Measurements from ENCODE around the gene ANKRD11. TPM values are rescaled to one million over a fixed set of nuclear protein-coding genes. Genes with fewer than 3 reads are reported as not detected.

The ANKRD11 gene
- polyA plus RNA-seq, 6 donors from 2014 or later = 0.78 to 24.8 (median 10.1) TPM

GRCh38 chr16:89289428-89290395, 200.6 kb downstream of the ANKRD11 start:
- Mint-ChIP-seq H3K4me1 (peaks cover 10 to 13% (median 11%) of the 10 kb centered on the region in 3 donors), H3K27ac (peak overlapping the region in 3 of 6 donors; percentile 18 to 81 (median 47)), H3K36me3 (no peaks in the 10 kb centered on the region), H3K27me3 (no peaks in the 10 kb centered on the region), H3K9me3 (no peaks in the 10 kb centered on the region), H3K4me3 (peak overlapping the region in 1 of 8 donors; percentile 39)
- peak; percentile 55 for DNase-seq
- peak; percentile 94 to 95 for ATAC-seq (ENCODE audit: low read depth in 2 of 2)

GRCh38 chr16:89288966-89289365, 201.4 kb downstream of the ANKRD11 start:
- no peak for DNase-seq
- Mint-ChIP-seq H3K9me3 (no peaks in the 10 kb centered on the region), H3K36me3 (no peaks in the 10 kb centered on the region), H3K27ac (peak overlapping the region in 1 of 6 donors; percentile 7), H3K4me1 (peaks cover 10 to 13% (median 11%) of the 10 kb centered on the region in 3 donors), H3K27me3 (no peaks in the 10 kb centered on the region), H3K4me3 (no peak overlapping the region)
- ATAC-seq (ENCODE audit: low read depth in 2 of 2) = no peak

DNA sequence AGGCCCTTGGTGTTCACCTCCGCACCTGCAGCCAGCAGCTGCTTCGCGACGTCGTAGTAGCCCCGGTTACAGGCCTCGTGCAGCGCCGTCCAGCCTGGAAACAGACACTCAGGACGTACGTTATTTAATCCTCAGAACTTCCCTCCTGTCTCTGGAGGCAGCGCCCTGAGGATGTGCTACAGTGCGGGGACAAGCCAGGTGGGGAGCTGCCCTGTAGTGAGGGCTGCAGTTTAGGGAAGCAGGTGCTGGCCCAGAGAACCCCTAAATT, 201.8 kb downstream of the ANKRD11 start:
- Mint-ChIP-seq H3K27me3 (no peaks in the 10 kb centered on the region), H3K4me1 (peaks cover 10 to 13% (median 11%) of the 10 kb centered on the region in 3 donors), H3K9me3 (no peaks in the 10 kb centered on the region), H3K4me3 (no peak overlapping the region), H3K36me3 (no peaks in the 10 kb centered on the region), H3K27ac (peak overlapping the region in 1 of 6 donors; percentile 7)
- ATAC-seq (ENCODE audit: low read depth in 2 of 2) = no peak
- DNase-seq = no peak

DNA sequence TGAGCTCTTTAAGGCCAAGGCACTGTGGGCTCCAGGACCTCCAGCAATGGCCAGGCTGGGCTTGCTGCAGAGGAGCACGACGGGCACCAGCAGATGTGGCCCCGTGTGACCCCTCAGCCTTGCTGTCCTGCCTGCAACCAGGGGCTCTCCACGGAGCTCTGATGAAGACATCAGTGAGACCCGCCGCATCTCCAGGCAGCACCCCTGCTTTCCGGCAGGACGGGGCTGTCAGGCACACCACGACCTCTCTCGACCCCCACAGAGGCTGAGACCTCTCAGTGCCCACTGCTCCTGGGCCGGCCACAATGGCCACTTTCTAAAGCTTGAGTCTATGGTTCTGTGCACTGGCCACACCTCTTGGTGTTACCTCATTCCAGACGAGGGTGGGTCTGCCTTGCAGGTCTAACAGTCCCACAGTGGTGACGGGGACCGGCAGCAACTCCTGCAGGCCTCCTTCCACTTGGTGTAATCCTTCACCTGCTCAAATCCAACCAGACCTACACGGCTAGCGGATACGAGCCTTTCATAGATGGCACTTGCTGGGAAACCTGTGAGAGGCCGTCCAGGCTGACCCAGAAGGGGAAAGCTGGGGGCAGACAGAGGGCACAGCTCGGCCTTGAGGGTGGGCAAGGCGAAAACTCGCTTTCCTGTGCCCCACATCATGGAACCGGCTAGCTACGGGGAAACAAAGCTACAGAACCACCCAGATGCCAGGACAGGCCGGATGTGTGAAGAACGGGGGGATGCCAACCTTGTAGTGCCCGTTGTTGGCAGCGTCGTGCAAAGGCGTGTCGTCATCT, 202.4 kb downstream of the ANKRD11 start:
- H3K4me1 Mint-ChIP-seq = peaks cover 10 to 13% (median 11%) of the 10 kb centered on the region in 3 donors
- DNase-seq = no peak
- no peak for ATAC-seq (ENCODE audit: low read depth in 2 of 2)
- H3K36me3 Mint-ChIP-seq = no peaks in the 10 kb centered on the region
- no peaks in the 10 kb centered on the region for H3K9me3 Mint-ChIP-seq
- no peaks in the 10 kb centered on the region for H3K27me3 Mint-ChIP-seq
- peak overlapping the region in 2 of 6 donors; percentile 50 to 66 for H3K27ac Mint-ChIP-seq
- H3K4me3 Mint-ChIP-seq = no peak overlapping the region

DNA sequence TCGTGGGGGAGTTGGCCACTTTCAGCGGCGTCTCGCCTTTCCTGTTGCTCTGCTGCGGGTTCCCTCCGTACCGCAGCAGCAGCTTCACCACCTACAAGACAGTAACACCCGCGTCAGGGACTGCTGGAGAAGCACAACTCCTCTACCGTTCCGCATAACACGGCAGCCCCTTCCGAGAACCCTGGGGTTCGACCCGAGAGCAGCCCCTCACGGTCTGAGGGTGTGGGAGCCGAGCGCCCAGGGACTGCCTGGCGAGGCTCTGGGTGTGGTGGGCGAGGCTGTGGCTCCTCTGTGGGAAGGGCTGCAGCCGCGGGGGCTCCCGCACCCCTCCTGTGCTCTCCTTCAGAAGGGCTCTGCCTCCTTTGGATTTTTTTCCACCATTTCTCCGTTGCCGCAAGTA, 204.3 kb downstream of the ANKRD11 start:
- H3K4me1 Mint-ChIP-seq = peaks cover 5 to 7% (median 6%) of the 10 kb centered on the region in 3 donors
- no peaks in the 10 kb centered on the region for H3K9me3 Mint-ChIP-seq
- H3K27me3 Mint-ChIP-seq = no peaks in the 10 kb centered on the region
- DNase-seq (no peak), ATAC-seq (ENCODE audit: low read depth in 2 of 2) (no peak)
- H3K36me3 Mint-ChIP-seq = no peaks in the 10 kb centered on the region
- H3K4me3 Mint-ChIP-seq = no peak overlapping the region
- peak overlapping the region in 1 of 6 donors; percentile 47 for H3K27ac Mint-ChIP-seq

GRCh38 chr16:89285381-89285780, 205.0 kb downstream of the ANKRD11 start:
- no peak overlapping the region for H3K27ac Mint-ChIP-seq
- H3K4me1 Mint-ChIP-seq = peaks cover 4 to 6% (median 5%) of the 10 kb centered on the region in 3 donors
- DNase-seq = no peak
- ATAC-seq (ENCODE audit: low read depth in 2 of 2) = no peak
- no peaks in the 10 kb centered on the region for H3K36me3 Mint-ChIP-seq
- no peak overlapping the region for H3K4me3 Mint-ChIP-seq
- no peaks in the 10 kb centered on the region for H3K9me3 Mint-ChIP-seq
- H3K27me3 Mint-ChIP-seq = no peaks in the 10 kb centered on the region

DNA sequence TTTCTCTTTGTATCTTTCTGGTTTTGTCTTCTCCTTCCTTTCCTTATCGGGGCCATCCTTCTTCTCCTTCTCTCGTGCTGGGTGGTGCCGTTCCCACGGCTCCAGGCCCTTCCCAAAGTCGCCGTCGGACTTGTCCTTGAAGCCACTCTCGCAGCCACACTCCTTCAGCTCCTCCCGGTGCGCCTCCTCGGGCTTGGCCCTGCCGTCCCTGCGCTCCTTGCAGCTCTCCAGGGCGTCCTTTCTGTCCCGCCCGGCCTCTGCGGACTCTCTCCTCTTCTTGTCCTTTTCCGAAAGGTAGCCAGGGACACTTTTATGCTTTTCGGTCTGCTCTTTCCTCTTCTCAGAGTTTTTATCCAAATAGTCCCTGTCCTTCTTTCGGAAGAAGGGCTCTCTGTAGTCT, 206.9 kb downstream of the ANKRD11 start:
- no peaks in the 10 kb centered on the region for H3K27me3 Mint-ChIP-seq
- no peak overlapping the region for H3K27ac Mint-ChIP-seq
- H3K4me3 Mint-ChIP-seq = no peak overlapping the region
- no peaks in the 10 kb centered on the region for H3K36me3 Mint-ChIP-seq
- DNase-seq (no peak), ATAC-seq (ENCODE audit: low read depth in 2 of 2) (no peak)
- H3K9me3 Mint-ChIP-seq = no peaks in the 10 kb centered on the region
- no peaks in the 10 kb centered on the region for H3K4me1 Mint-ChIP-seq

GRCh38 chr16:89282523-89282922, 207.8 kb downstream of the ANKRD11 start:
- Mint-ChIP-seq H3K27ac (no peak overlapping the region), H3K4me3 (no peak overlapping the region), H3K4me1 (no peaks in the 10 kb centered on the region), H3K36me3 (no peaks in the 10 kb centered on the region), H3K9me3 (no peaks in the 10 kb centered on the region), H3K27me3 (no peaks in the 10 kb centered on the region)
- DNase-seq (no peak), ATAC-seq (ENCODE audit: low read depth in 2 of 2) (no peak)

DNA sequence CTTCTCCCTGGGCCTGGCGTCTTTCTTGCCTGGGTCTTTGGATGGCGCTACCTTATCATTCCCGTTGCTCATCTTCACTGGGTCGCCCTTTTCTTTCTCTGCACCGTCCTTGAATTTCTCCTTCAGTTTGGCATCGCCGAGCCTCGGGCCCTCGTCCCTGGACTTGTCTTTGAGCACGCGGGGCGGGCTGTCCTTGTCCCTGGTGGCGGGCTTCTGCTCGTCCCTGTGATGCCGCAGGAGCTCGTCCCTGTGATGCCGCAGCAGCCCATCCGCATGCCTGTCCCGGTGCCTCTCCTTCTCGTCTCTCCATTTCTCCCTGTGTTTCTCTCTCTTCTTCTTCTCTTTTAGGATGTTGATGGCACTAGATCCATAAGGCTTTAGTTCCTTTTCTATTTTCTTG, 208.5 kb downstream of the ANKRD11 start:
- no peaks in the 10 kb centered on the region for H3K4me1 Mint-ChIP-seq
- H3K27ac Mint-ChIP-seq = no peak overlapping the region
- no peaks in the 10 kb centered on the region for H3K9me3 Mint-ChIP-seq
- DNase-seq = no peak
- no peak overlapping the region for H3K4me3 Mint-ChIP-seq
- no peak for ATAC-seq (ENCODE audit: low read depth in 2 of 2)
- no peaks in the 10 kb centered on the region for H3K36me3 Mint-ChIP-seq
- no peaks in the 10 kb centered on the region for H3K27me3 Mint-ChIP-seq

GRCh38 chr16:89281189-89281577, 209.2 kb downstream of the ANKRD11 start:
- Mint-ChIP-seq H3K4me3 (no peak overlapping the region), H3K9me3 (no peaks in the 10 kb centered on the region), H3K27ac (no peak overlapping the region), H3K4me1 (no peaks in the 10 kb centered on the region), H3K27me3 (no peaks in the 10 kb centered on the region), H3K36me3 (no peaks in the 10 kb centered on the region)
- ATAC-seq (ENCODE audit: low read depth in 2 of 2) = no peak
- no peak for DNase-seq

- H3K4me3 Mint-ChIP-seq = no peak overlapping the region
Observed at GRCh38 chr16:89280546-89281188, 209.7 kb downstream of the ANKRD11 start.

DNA sequence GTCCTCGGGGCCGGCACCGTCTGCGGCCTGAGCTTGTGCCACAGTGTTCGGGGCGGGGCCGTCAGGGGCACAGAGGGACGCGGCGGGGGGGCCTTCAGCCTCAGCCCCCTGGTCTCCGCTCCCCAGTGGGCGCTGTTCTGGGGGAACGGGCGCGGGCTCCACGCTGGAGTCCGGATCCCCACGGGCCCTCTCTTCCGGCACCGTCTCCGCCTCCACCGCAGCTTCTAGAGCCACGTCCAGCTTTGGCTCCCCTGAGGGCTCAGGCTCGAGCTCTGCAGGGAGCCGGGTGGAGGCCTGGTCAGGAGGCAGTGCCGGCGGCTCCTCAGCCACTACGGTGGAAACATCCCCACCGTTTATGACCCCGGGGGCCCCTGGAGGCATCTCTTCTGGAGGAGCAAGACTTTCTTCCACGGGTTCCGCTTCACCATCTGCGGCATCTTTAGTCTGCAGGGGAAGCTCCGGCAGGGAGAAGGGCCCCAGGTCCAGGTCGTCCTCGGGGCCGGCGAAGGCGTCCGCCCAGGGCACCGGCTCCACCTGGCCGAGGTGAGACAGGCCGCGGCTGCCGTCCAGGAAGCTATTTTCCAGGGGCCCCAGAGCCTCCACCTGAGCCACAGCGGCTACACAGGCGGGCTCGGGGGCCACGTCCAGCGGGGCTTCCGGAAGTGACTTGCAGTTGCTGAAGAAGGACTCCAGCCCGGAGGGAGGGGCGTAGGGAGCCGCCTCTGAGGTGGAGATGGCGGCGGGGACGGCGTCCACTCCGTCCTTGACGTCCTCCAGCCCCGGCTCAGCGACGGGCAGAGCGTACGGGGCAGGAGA, 210.5 kb downstream of the ANKRD11 start:
- Mint-ChIP-seq H3K9me3 (no peaks in the 10 kb centered on the region), H3K4me1 (no peaks in the 10 kb centered on the region), H3K4me3 (no peak overlapping the region), H3K27ac (no peak overlapping the region), H3K27me3 (no peaks in the 10 kb centered on the region), H3K36me3 (no peaks in the 10 kb centered on the region)
- DNase-seq (no peak), ATAC-seq (ENCODE audit: low read depth in 2 of 2) (no peak)

More at GRCh38 chr16:89280546-89281188, 209.7 kb downstream of the ANKRD11 start:
- Mint-ChIP-seq H3K27me3 (no peaks in the 10 kb centered on the region), H3K27ac (no peak overlapping the region), H3K9me3 (no peaks in the 10 kb centered on the region), H3K4me1 (no peaks in the 10 kb centered on the region), H3K36me3 (no peaks in the 10 kb centered on the region)
- DNase-seq (no peak), ATAC-seq (ENCODE audit: low read depth in 2 of 2) (no peak)
